Stimulated activated naive CD4-positive, alpha-beta T cell (primary cell): ENCODE data around the gene PDE3A.

Source experiments
- DNase-seq, 6 experiments: peaks; one replicate each; lab custom pipeline; 2025; lab: John Stamatoyannopoulos, UW

The PDE3A gene

GRCh38 chr12:20458011-20458410 is 89.7 kb downstream of the PDE3A start:
- no peak for DNase-seq

- DNase-seq, result no peak
Observed at GRCh38 chr12:20459920-20460319, 91.6 kb downstream of the PDE3A start.

GRCh38 chr12:20460956-20461355 is 92.6 kb downstream of the PDE3A start:
- DNase-seq, result no peak

DNA sequence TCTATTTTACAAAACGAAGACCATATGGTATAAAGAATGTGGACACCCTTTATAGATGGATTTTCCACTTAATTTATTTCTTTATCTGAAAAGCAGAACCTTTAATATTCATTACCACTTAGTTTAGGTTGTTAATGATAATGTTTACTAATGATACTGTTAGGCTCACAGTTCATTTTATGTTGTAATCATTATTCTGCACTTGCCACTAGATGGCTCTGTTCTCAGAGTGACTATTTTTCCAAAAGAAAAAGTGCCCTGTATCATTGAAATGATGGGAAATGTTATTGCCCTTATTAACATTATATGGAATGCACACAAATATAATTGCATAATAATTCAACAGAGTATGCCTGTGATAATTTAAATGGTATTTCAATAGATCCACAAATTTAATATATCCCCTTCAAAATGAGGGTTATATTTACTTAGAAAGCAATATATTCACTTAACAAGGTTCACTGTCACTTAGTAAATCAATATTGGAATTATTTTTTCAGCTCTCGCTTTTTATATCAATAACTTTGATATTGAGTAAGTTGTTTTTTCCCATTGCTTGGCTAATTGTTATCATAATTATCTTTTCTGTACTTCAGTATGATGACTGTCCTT is 95.7 kb downstream of the PDE3A start:
- no peak for DNase-seq

- no peak for DNase-seq
Observed at GRCh38 chr12:20469300-20469699, 101.0 kb downstream of the PDE3A start.

DNA sequence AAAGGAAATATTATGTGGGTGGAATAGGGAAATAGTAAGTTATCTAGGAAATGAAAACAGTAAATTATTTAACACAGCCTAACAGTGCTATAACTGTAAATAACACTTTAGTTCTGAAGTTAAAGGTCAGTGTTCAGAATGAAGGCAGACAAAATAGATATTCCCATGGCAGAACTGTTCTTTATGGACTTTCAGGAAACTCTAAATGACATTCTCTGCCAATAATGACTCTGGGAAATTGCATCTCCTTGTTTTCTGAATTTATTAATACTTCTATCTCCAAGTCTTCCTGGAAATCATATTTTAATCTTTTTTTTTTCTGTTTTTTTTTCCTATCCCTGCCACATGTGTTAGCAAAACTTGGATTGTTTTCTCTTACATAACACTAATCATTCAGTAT is 101.4 kb downstream of the PDE3A start:
- no peak for DNase-seq

- DNase-seq, result no peak
Observed at GRCh38 chr12:20472102-20472782, 103.9 kb downstream of the PDE3A start.

DNA sequence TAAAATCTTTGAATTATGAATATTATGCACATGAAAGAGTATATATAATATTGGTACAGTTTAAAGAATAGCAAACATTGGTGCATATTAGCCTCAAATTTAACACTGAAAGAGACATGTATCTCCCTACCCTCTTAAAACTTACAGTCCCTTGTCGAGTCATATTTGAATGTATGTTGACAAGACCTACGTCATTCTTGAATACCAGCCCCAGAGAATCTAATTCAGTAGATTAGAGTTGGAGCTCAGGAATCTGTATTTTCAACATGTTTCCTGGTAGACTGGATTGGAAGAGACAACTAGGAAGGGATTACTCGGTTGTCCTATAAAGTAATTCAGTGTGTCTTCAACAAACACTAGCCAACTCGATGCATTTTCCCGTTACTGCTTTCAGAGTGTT is 104.8 kb downstream of the PDE3A start:
- DNase-seq, result no peak

DNA sequence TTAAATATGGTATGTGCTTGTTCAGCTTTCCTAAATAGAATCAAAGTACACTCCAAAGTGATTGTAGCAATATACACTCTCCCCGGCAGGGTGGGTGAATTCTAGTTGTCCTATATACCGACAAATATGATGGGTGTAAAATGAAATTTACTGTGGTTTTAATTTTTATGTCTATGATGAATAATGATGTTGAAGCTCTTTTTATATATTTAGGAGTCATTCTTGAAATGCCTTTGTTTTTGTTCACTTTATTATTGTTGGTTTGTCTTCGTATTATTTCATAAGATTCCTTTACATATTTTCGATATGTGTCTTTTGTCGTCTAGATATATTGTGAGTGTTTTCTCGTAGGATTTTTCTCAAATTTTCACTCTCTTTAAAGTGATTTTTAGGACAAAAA is 105.7 kb downstream of the PDE3A start:
- no peak for DNase-seq

DNA sequence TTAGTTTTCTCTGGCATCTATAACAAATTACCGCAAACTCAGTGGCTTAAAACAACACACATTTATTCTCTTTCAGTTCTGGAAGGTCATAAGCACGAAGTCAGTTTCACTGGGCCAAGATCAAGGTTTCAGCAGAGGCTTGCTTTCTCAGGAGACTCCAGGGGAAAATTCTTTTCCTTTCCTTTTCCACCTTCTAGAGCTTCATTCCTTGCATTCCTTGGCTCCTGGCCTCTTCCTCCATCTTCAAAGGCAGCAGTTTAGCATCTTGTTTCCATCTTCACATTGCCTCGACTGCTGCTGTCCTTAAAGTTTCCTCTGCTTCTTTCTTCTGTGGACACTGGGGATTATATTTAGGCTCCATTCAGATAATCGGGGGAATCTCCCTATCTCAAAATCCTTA is 106.1 kb downstream of the PDE3A start:
- DNase-seq, result no peak

GRCh38 chr12:20475542-20475941 is 107.2 kb downstream of the PDE3A start:
- no peak for DNase-seq

GRCh38 chr12:20476551-20476950 is 108.2 kb downstream of the PDE3A start:
- DNase-seq, result no peak

GRCh38 chr12:20477255-20477654 is 108.9 kb downstream of the PDE3A start:
- DNase-seq, result no peak

GRCh38 chr12:20477672-20478071 is 109.3 kb downstream of the PDE3A start:
- no peak for DNase-seq

GRCh38 chr12:20482491-20483054 is 114.2 kb downstream of the PDE3A start:
- DNase-seq, result no peak

DNA sequence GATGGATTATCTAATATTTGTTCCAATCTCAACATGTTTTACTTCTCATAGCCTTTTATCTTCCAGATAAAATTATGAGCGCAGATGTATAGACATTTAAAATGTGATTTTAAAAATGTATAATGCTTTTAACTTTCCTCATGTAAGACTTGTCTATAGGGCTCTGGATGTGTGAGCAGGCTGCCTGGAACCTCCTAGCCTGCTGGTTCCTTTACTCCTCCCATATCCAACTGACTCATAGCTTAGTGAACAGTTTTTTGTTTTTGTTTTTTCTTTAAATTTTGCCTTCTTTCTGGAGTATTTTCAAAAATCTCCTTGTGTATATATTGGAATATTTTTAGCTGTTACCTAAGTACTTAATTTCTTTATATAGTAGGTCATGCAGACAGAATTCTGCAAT is 115.4 kb downstream of the PDE3A start:
- no peak for DNase-seq

DNA sequence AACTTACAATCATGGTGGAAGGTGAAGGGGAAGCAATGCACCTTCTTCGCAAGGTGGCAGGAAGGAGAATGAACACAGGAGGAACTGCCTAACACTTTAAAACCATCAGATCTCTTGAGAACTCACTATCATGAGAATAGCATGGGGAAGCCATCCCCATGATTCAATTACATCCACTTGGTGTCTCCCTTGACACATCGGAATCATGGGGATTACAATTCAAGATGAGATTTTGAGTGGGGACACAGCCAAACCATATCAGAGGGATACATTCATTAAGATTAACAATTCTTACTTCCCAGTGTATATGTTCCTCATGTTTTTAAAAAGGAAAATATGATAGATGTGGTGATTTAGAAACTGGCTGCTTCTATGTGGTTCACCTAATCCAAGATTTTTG is 117.9 kb downstream of the PDE3A start:
- no peak for DNase-seq

DNA sequence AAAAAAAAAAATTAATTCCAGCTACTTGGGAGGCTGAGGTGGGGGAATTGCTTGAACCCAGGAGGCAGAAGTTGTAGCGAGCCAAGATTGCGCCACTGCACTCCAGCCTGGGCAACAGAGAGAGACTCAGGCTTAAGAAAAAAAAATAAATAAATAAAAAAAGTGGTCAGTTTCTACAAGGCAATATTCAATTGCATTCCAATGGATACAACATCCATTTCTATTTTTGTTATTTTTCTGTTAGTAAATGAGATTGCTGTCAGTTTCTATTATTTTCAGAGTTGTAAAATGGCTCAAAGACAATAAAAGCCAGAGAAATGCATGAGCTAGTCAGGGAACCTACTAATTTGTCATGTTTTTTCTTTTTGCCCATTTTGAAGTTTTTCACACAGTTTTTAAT is 119.2 kb downstream of the PDE3A start:
- DNase-seq, result no peak

DNA sequence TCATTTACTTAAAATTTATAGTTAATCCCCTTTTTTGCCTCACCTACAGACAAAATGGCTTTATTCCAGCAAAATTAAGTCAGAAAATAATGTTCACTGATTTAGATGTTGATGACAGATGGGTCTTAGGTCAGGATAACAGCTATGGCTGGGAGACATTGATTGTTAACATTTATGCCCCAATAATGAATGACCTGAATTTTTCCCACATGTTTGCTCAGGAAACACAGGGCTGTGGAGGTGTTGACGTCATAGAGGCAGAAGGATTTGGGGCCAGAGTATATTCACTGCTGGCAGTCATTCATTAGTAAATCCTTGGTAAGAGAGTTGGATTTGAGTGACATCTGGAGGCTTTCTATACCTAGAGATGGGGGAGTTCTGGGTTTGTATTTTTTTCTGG is 121.3 kb downstream of the PDE3A start:
- DNase-seq, result no peak

DNA sequence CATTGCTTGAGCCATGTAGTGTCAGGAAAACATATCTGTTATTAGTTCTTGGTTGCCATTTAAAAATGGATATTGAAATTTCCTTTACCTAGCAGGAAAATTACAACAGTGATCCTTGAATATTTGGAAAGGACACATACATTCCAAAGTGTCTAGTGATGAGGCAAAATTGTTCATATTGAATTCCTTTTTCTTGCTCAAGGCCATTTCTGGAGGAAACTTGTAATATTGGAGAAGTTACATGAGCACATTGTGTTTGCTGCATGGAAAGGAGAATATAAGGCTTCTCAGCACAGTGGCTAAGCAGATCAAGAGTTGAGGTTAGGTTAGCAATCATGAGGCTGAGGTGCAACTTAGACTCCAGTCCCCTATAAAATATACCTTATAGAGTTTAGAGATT is 121.9 kb downstream of the PDE3A start:
- DNase-seq, result no peak

GRCh38 chr12:20491290-20491689 is 123.0 kb downstream of the PDE3A start:
- DNase-seq, result no peak

DNA sequence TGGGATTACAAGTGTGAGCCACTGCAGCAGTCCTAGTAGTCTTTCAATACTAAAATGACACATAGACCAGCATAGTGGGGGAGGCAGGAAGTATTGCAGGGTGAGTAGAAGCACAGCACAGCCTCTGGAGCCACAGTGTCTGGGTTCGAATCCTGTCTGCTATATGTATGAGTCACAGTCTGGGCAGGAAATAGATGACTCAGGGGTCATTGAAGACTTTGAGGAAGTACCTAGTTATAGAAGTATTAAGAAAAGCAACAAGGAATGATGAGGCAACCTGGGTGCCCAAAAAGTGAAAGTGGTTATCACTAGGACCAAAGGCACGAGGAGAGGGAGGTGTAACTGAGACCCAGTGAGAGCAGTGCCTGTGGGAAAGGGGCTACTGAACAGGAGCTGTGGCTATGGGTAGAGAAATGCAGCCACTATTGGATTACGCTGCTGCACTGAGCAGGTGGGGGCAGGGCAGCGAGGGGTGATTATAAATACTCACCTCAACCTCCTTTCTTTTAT is 124.0 kb downstream of the PDE3A start:
- no peak for DNase-seq

DNA sequence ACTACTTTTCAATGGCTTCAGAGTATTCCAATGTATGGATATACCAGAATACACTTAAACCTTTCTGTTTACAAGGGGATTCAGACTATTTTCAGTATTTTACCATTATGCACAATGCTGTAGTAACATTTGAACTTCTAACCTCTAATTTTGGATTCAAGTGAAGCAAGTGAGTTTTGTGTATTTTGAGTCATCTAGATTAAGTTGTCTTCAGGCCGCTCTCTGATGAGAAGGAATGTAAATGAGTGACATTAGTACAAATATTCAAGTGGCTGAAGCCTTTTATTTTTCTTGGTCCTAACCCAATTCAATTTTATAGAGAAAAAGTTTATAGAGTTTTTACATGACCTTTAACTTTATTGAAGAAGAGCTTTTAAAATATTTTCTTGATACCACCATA is 125.6 kb downstream of the PDE3A start:
- no peak for DNase-seq

DNA sequence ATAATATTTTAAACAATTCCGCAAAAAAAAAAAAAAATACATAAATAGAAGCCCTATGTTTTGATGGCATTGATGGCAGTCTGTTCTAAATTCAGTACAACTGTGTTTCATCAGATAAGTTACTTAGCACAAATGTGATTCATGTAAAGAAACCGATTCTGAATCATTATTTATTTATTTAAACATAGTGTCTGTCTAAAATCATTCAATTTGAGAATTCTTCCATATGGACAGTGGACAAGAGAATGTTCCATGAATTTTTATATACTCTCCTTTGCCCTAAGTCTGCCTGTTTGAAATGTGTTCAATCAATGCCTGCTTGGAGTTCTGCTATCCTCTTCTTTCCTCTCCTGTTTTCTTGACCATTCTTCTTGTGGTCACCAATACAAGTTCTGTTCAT is 126.5 kb downstream of the PDE3A start:
- no peak for DNase-seq
